GM19468 (cell line): Measurements from ENCODE around the gene RYR2.

Source experiments
- ATAC-seq: cut with Tn5 transposase; IDR thresholded peaks from one replicate; pipeline ENCODE4 v1.9.1; 2021; ENCODE audit warnings: mild to moderate bottlenecking, moderate library complexity, moderate number of reproducible peaks; ENCODE audit not compliant: unreplicated experiment; ENCODE audit errors: extremely low read depth

The RYR2 gene

GRCh38 chr1:237679687-237680086 lies 637.7 kb downstream of the RYR2 start:
- no peak for ATAC-seq

- no peak for ATAC-seq
These were observed 639.2 kb downstream of the RYR2 start for GRCh38 chr1:237681210-237681609.

GRCh38 chr1:237684236-237684635 lies 642.3 kb downstream of the RYR2 start:
- ATAC-seq = no peak

- ATAC-seq = no peak
These were observed 643.6 kb downstream of the RYR2 start for GRCh38 chr1:237685551-237685950.

GRCh38 chr1:237687804-237688203 lies 645.8 kb downstream of the RYR2 start:
- ATAC-seq = no peak

GRCh38 chr1:237690656-237691055 lies 648.7 kb downstream of the RYR2 start:
- ATAC-seq = no peak

GRCh38 chr1:237692255-237692654 lies 650.3 kb downstream of the RYR2 start:
- ATAC-seq = no peak

GRCh38 chr1:237695878-237696277 lies 653.9 kb downstream of the RYR2 start:
- no peak for ATAC-seq

- ATAC-seq = no peak
These were observed 658.2 kb downstream of the RYR2 start for GRCh38 chr1:237700181-237700580.

GRCh38 chr1:237701534-237701933 lies 659.5 kb downstream of the RYR2 start:
- ATAC-seq = no peak

GRCh38 chr1:237702161-237702560 lies 660.2 kb downstream of the RYR2 start:
- ATAC-seq = no peak

GRCh38 chr1:237705462-237705861 lies 663.5 kb downstream of the RYR2 start:
- ATAC-seq = no peak

GRCh38 chr1:237709355-237709754 lies 667.4 kb downstream of the RYR2 start:
- ATAC-seq = no peak

- ATAC-seq = no peak
These were observed 669.3 kb downstream of the RYR2 start for GRCh38 chr1:237711281-237711680.

- no peak for ATAC-seq
These were observed 670.1 kb downstream of the RYR2 start for GRCh38 chr1:237712082-237712481.

- no peak for ATAC-seq
These were observed 670.7 kb downstream of the RYR2 start for GRCh38 chr1:237712586-237713157.

GRCh38 chr1:237713916-237714315 lies 671.9 kb downstream of the RYR2 start:
- no peak for ATAC-seq

- no peak for ATAC-seq
These were observed 675.1 kb downstream of the RYR2 start for GRCh38 chr1:237717106-237717505.

- no peak for ATAC-seq
These were observed 688.9 kb downstream of the RYR2 start for GRCh38 chr1:237730826-237731350.

GRCh38 chr1:237732657-237733056 lies 690.7 kb downstream of the RYR2 start:
- no peak for ATAC-seq

GRCh38 chr1:237736372-237737029 lies 694.5 kb downstream of the RYR2 start:
- ATAC-seq = no peak

- no peak for ATAC-seq
These were observed 695.5 kb downstream of the RYR2 start for GRCh38 chr1:237737448-237737847.
